A673 (cell line): ENCODE measurements around the gene HAGH. TPM values are rescaled to one million over a fixed set of nuclear protein-coding genes. Genes with fewer than 3 reads are reported as not detected.

Experiments
- BruUV-seq: library from RNA; stranded (reverse); fragments of 400-500 nt; replicated peaks from 2 replicates; lab custom pipeline; 2021; lab: Mats Ljungman, UMichigan
- CTCF ChIA-PET: fragments of 300-600 bp; sonication (Branson Sonifier 250); formaldehyde crosslinking; loops from one replicate; lab custom pipeline; 2022; ENCODE audit warnings: antibody characterized with exemption; lab: Charles Lee
- POLR2A ChIA-PET: fragments of 300-600 bp; sonication (Branson Sonifier 250); formaldehyde crosslinking; loops from one replicate; lab custom pipeline; 2022; ENCODE audit warnings: antibody characterized with exemption; ENCODE audit not compliant: low non-redundant PET; lab: Charles Lee
- DNase-seq: peaks from one replicate; pipeline ENCODE4 v3.0.0-alpha.2; 2015; ENCODE audit warnings: low spot score
- H3K27ac ChIP-seq: fragments of 200-600 bp; sonication (generic); 2 replicates; pipeline ENCODE4 v1.5.1; 2016; ENCODE audit warnings: mixed run types, low read depth, mild to moderate bottlenecking, mixed read lengths, antibody characterized with exemption, low read length; ENCODE audit not compliant: poor library complexity, severe bottlenecking
- H3K27me3 ChIP-seq: fragments of 200-600 bp; sonication (generic); replicated peaks from 2 replicates; pipeline ENCODE4 v1.6.1; 2017; ENCODE audit warnings: mixed run types, low read depth, mild to moderate bottlenecking, mixed read lengths, antibody characterized with exemption, low read length; ENCODE audit not compliant: insufficient read depth, poor library complexity
- H3K36me3 ChIP-seq: fragments of 200-600 bp; sonication (generic); 2 replicates; pipeline ENCODE4 v1.6.1; 2016; ENCODE audit warnings: mixed run types, mild to moderate bottlenecking, mixed read lengths, antibody characterized with exemption, low read length; ENCODE audit not compliant: insufficient read depth, poor library complexity, severe bottlenecking
- H3K4me1 ChIP-seq: fragments of 200-600 bp; sonication (generic); 2 replicates; pipeline ENCODE4 v1.6.1; 2017; ENCODE audit warnings: mixed run types, mild to moderate bottlenecking, mixed read lengths, antibody characterized with exemption, low read length; ENCODE audit not compliant: insufficient read depth, poor library complexity, severe bottlenecking
- H3K4me3 ChIP-seq: fragments of 200-600 bp; sonication (generic); 2 replicates; pipeline ENCODE4 v1.5.1; 2016; ENCODE audit warnings: low read depth, mixed run types, mild to moderate bottlenecking, mixed read lengths, low read length; ENCODE audit not compliant: poor library complexity, severe bottlenecking
- H3K9me3 ChIP-seq: fragments of 200-600 bp; sonication (generic); 2 replicates; pipeline ENCODE4 v1.6.1; 2016; ENCODE audit warnings: mixed run types, low read depth, mild to moderate bottlenecking, mixed read lengths, antibody characterized with exemption, low read length; ENCODE audit not compliant: poor library complexity, severe bottlenecking
- EZH2 ChIP-seq: fragments of 200-600 bp; sonication (generic); IDR thresholded peaks from 2 replicates; pipeline ENCODE4 v1.6.1; 2017; ENCODE audit warnings: borderline replicate concordance, low read depth, mild to moderate bottlenecking, mixed read lengths, antibody characterized with exemption, low read length; ENCODE audit not compliant: poor library complexity, severe bottlenecking
- intact Hi-C: fragments of 100-400 bp; cut with micrococcal nuclease; formaldehyde crosslinking; loops from one replicate; pipeline ENCODE4 v1.10.0; 2022; ENCODE audit not compliant: unreplicated experiment
- total RNA-seq: library from RNA; stranded (reverse); gene quantifications from 2 replicates; pipeline ENCODE4 v1.2.3, GENCODE V29; 2021
- TF ChIP-seq, protein P1 (sequence below): fragments of 300-800, 200-600 bp; sonication (generic); conservative IDR thresholded peaks from 2 replicates; pipeline ENCODE4 v1.5.1; 2017; ENCODE audit warnings: low read depth, mild to moderate bottlenecking, antibody characterized with exemption, low read length, moderate library complexity, mixed read lengths

Gene HAGH
- total RNA-seq, 1 experiment from 2014 or later = 14.4 TPM

DNA sequence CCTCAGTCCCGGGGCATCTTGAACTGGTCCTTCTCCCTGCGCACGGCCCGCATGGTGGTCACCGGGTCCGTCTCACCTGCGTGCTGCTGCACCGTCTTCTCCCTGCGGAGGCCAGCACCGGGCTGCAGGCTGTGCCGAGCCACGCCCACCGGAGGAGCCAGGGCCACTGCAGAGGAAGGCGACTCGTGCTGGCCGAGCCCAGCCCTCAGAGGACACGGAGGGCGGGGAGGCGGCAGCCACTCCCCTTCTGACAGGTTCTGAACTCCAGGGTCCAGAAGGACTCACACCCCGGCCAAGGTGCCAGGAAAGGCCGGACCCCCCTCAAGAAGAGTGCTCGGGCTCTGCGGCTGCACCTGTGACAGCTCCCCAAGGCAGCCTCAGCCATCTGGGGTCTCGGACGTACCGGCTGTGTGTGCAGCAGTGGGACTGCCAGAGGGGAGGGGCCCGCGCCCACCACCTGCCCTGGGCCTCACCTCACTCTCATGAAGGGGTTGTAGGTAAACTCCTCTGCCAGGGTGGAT, 17.3 kb downstream of the HAGH start:
- TF ChIP-seq EZH2 = no peak
- TF ChIP-seq, protein P1, sequence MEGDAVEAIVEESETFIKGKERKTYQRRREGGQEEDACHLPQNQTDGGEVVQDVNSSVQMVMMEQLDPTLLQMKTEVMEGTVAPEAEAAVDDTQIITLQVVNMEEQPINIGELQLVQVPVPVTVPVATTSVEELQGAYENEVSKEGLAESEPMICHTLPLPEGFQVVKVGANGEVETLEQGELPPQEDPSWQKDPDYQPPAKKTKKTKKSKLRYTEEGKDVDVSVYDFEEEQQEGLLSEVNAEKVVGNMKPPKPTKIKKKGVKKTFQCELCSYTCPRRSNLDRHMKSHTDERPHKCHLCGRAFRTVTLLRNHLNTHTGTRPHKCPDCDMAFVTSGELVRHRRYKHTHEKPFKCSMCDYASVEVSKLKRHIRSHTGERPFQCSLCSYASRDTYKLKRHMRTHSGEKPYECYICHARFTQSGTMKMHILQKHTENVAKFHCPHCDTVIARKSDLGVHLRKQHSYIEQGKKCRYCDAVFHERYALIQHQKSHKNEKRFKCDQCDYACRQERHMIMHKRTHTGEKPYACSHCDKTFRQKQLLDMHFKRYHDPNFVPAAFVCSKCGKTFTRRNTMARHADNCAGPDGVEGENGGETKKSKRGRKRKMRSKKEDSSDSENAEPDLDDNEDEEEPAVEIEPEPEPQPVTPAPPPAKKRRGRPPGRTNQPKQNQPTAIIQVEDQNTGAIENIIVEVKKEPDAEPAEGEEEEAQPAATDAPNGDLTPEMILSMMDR = no peak
- no peak overlapping the region for H3K4me3 ChIP-seq
- CTCF ChIA-PET = no interaction called here
- intact Hi-C loops = no loop called here
- H3K27ac ChIP-seq = no peak overlapping the region
- peaks cover 9% of the 10 kb centered on the region for H3K4me1 ChIP-seq
- no peak for DNase-seq
- no peaks in the 10 kb centered on the region for H3K36me3 ChIP-seq
- POLR2A ChIA-PET = no interaction called here
- H3K9me3 ChIP-seq = no peaks in the 10 kb centered on the region
- no TSS peak for BruUV-seq
- no peaks in the 10 kb centered on the region for H3K27me3 ChIP-seq

DNA sequence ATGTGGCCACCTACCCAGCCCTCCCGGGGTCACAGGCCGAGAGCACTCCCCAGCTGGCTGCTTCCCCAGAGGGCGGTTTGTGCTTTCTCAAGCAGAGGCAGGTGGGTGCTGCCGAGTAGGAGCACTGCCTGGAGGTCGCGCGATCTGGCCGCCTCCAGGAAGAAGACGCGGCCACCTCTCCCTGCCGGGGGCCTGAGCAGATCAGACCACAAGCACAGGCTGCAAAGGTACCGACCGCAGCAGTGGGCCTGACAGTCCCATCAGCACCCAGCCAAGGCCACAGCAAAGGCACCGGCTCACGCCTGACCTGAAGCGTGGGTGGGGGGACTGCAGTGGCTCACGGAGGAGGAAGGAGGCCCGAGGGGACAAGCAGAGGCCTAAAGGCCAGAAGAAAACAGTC, 17.9 kb downstream of the HAGH start:
- POLR2A ChIA-PET = no interaction called here
- Histone ChIP-seq H3K36me3 (no peaks in the 10 kb centered on the region), H3K27me3 (no peaks in the 10 kb centered on the region), H3K27ac (no peak overlapping the region), H3K9me3 (no peaks in the 10 kb centered on the region), H3K4me3 (no peak overlapping the region), H3K4me1 (peaks cover 9% of the 10 kb centered on the region)
- CTCF ChIA-PET = no interaction called here
- TF ChIP-seq, protein P1 = no peak
- no peak for TF ChIP-seq EZH2
- no TSS peak for BruUV-seq
- DNase-seq = no peak
- intact Hi-C loops = no loop called here

DNA sequence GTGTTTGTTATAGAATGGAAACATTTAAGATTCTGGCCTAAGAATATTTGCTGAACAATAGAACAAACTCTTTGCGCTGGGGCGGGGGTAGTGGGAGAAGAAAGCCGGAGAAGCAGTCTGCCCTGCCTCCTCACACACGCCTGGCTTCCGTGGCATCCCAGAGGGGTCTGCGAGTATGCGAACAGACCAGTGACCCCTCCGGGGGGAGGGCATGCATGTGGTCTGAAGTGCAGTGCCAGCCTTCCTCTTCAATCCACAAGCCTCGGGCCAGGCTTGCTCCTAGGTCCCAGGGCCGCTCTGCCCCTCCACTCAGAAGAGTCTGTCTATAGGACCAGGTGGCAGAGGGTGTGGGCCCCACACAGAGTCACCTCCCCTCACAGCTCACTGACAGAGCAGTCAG, 19.0 kb downstream of the HAGH start:
- Histone ChIP-seq H3K4me3 (no peak overlapping the region), H3K4me1 (peaks cover 4% of the 10 kb centered on the region), H3K27ac (no peak overlapping the region), H3K27me3 (no peaks in the 10 kb centered on the region), H3K36me3 (no peaks in the 10 kb centered on the region), H3K9me3 (no peaks in the 10 kb centered on the region)
- intact Hi-C loops = no loop called here
- CTCF ChIA-PET = no interaction called here
- TF ChIP-seq EZH2 = no peak
- TF ChIP-seq, protein P1 = no peak
- DNase-seq = no peak
- no TSS peak for BruUV-seq
- POLR2A ChIA-PET = no interaction called here
